PFSK-1 (cell line): ENCODE data around the gene B3GLCT.

Source experiments
- FOXP2 ChIP-seq: optimal IDR thresholded peaks from 2 replicates; pipeline ENCODE3; 2011; ENCODE audit warnings: borderline replicate concordance, control low read depth, inconsistent platforms; ENCODE audit not compliant: insufficient read depth; ENCODE audit errors: extremely low read length, extremely low read depth
- POLR2AphosphoS5 ChIP-seq: IDR thresholded peaks from 2 replicates; pipeline ENCODE4 v1.6.1; 2012; ENCODE audit warnings: low read depth, mild to moderate bottlenecking, control low read depth, low read length, moderate library complexity
- REST ChIP-seq, 2 experiments: IDR thresholded peaks; 2 replicates each; pipeline versions ENCODE4 v1.6.1 to v1.8.0; 2011 to 2012; ENCODE audit warnings: low read depth in 2 of 2, low read length in 2 of 2, control low read depth in 1 of 2, inconsistent platforms in 1 of 2, mild to moderate bottlenecking in 1 of 2, moderate library complexity in 1 of 2; ENCODE audit not compliant: insufficient read depth in 1 of 2
- SIN3A ChIP-seq: IDR thresholded peaks from 2 replicates; pipeline ENCODE4 v1.6.1; 2012; ENCODE audit warnings: mild to moderate bottlenecking, low read length, moderate library complexity, borderline replicate concordance; ENCODE audit not compliant: insufficient read depth
- TAF1 ChIP-seq: IDR thresholded peaks from 2 replicates; pipeline ENCODE4 v1.6.1; 2012; ENCODE audit warnings: low read length, control low read depth, borderline replicate concordance; ENCODE audit not compliant: insufficient read depth

B3GLCT gene

GRCh38 chr13:31167490-31167889 lies 32.3 kb upstream of the B3GLCT start:
- no peak for TF ChIP-seq REST (IDR thresholded peaks at IDR 0.05; ENCODE audit: insufficient read depth in 1 of 2, low read depth in 2 of 2, low read length in 2 of 2)
- TF ChIP-seq FOXP2 = no peak
- TF ChIP-seq POLR2AphosphoS5 = no peak
- no peak for TF ChIP-seq SIN3A
- no peak for TF ChIP-seq TAF1

GRCh38 chr13:31168166-31168565 lies 31.6 kb upstream of the B3GLCT start:
- TF ChIP-seq SIN3A (no peak), REST (IDR thresholded peaks at IDR 0.05; ENCODE audit: insufficient read depth in 1 of 2, low read depth in 2 of 2, low read length in 2 of 2) (no peak), TAF1 (no peak), FOXP2 (no peak), POLR2AphosphoS5 (no peak)

GRCh38 chr13:31168736-31169135 lies 31.0 kb upstream of the B3GLCT start:
- TF ChIP-seq FOXP2 (no peak), SIN3A (no peak), TAF1 (no peak)

GRCh38 chr13:31172001-31172400 lies 27.8 kb upstream of the B3GLCT start:
- TF ChIP-seq SIN3A = no peak
- TF ChIP-seq FOXP2 = no peak
- TF ChIP-seq POLR2AphosphoS5 = no peak
- TF ChIP-seq TAF1 = no peak
- no peak for TF ChIP-seq REST (IDR thresholded peaks at IDR 0.05; ENCODE audit: insufficient read depth in 1 of 2, low read depth in 2 of 2, low read length in 2 of 2)

GRCh38 chr13:31172535-31172934 lies 27.2 kb upstream of the B3GLCT start:
- no peak for TF ChIP-seq POLR2AphosphoS5
- no peak for TF ChIP-seq SIN3A

- TF ChIP-seq POLR2AphosphoS5 = no peak
- no peak for TF ChIP-seq TAF1
- TF ChIP-seq SIN3A = no peak
- TF ChIP-seq REST (IDR thresholded peaks at IDR 0.05; ENCODE audit: insufficient read depth in 1 of 2, low read depth in 2 of 2, low read length in 2 of 2) = no peak
- TF ChIP-seq FOXP2 = no peak
Observed at GRCh38 chr13:31174018-31174417, 25.8 kb upstream of the B3GLCT start.
